Kidney capillary endothelial cell (primary cell): ENCODE results near the gene RSBN1.

Experiments used
- DNase-seq: peaks from one replicate; pipeline ENCODE4 v3.0.0-alpha.2; 2018; ENCODE audit warnings: low spot score

The RSBN1 gene

GRCh38 chr1:113812661-113813135 is 422 bp upstream of the RSBN1 start:
- DNase-seq: no peak

GRCh38 chr1:113811156-113811887 is 954 bp downstream of the RSBN1 start:
- DNase-seq: peak; percentile 27

DNA sequence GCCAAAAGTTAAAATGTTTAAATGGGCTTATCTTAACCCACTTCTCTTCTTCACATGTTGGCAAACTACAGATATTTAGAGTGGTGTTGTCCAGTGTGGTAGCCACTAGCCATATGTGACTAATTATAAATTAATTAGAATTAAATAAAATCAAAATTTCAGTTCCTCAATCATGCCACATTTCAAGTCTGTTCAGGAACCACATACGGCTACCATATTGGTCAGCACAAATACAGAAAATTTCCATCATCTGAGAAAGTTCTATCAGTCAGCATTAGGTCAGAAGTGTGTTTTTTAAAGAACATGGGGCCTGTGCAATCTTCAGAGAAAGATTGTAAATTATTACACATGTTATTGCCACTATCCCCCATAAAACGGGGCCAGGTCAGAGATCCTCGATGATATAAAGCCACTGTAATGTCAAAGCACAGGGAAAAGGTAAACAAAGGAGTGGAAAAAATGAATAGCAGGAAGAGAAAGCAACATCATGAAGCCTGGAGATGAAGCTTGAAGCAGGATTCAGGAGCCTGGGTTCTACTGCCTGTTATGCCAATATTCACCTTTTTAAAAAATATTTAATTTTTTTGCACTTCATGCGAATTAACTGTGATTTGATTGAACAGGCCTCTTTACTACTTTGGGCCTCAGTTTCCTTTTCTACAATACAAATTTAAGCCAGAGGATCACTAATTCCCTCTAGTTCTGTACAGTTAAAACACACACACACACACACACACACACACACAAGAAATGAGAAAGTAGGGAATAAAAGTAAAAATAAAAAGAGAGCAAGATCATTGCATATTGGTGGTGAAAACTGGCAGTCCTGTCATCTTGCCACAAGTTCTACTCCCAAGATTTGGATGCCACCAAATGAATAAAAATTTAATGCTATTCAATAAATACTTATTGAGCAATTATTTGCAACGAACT is 2.3 kb downstream of the RSBN1 start:
- no peak for DNase-seq

GRCh38 chr1:113808450-113809195 is 3.7 kb downstream of the RSBN1 start:
- DNase-seq: no peak

DNA sequence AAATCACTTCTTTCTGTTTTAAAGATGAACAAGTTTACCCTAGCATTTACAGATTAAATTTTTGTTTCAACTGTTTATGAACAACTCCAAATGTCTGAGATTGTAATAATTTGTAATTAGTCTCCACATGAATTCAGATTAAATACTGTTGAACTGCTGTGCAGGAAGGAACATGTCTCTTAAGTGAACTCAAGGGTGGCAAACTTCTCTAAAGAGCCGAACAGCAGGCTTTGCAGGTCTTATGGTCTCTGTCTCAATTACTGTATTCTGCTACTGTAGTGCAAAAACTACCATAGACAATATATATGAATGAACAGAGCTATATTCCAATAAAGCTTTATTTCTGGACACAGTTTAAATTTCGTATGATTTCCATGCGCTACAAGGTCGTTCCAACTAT is 6.6 kb downstream of the RSBN1 start:
- DNase-seq: no peak

DNA sequence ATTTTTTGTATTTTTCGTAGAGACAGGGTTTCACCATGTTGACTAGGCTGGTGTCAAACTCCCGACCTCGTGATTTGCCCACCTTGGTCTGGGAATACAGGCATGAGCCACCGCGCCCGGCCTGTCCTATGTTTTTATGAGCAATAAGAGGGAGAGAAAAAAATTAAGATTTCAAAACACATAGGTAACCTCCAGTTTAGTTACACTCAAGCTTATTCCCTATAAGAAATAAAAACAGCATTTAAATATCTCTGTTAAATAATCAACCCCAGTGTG is 7.1 kb downstream of the RSBN1 start:
- no peak for DNase-seq

GRCh38 chr1:113804421-113805255 is 7.6 kb downstream of the RSBN1 start:
- peak; percentile 46 for DNase-seq

DNA sequence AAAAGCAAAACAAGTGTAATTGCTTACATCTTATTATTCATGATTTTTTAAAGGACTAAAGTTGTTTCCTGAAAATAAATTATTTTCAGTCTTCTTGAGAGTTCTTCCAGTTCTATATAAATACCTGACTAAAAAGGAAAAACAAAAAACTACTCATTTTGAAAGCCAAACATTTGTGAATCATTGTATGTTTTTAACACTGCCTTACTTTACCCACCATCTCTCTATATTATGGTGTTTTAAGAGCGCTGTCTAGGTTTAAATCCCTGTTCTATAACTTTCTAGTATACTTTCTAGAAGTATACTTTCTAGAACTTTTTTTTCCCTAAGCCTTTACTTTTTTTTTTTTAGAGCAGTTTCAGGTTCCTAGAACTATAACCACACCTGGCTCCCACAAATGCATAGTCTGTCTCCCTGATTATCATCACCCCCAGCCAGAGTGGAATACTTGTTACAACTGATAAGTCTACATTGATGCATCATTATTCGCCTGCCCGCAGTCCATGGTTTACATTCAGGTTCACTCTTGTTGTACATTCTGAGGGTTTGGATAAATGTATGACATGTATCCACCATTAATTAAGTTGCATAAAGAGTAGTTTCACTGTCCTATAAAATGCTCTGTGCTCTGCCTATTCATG is 9.8 kb downstream of the RSBN1 start:
- DNase-seq: no peak

DNA sequence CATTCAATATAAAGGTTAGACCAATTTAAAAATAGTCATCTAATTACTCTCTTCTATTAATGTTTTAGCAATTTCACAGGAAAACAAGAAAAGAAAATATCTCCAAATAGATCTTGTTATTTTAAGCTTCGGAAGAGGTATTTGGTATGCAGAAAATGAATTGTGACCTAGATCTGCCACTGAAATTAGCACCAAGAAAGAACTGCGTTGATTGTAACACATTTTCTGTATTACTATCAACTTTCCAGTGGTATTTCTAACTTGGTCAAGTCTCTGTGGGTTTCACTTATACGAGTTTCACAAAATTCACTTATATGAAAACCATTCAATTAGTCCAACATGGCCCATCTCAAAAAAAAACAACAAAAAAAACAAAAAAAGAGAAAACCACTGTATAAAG is 11.8 kb downstream of the RSBN1 start:
- DNase-seq: no peak

- DNase-seq: no peak
These were observed 14.8 kb downstream of the RSBN1 start for GRCh38 chr1:113797472-113797871.

GRCh38 chr1:113793878-113794834 is 18.1 kb downstream of the RSBN1 start:
- no peak for DNase-seq

- no peak for DNase-seq
These were observed 19.3 kb downstream of the RSBN1 start for GRCh38 chr1:113792986-113793385.

DNA sequence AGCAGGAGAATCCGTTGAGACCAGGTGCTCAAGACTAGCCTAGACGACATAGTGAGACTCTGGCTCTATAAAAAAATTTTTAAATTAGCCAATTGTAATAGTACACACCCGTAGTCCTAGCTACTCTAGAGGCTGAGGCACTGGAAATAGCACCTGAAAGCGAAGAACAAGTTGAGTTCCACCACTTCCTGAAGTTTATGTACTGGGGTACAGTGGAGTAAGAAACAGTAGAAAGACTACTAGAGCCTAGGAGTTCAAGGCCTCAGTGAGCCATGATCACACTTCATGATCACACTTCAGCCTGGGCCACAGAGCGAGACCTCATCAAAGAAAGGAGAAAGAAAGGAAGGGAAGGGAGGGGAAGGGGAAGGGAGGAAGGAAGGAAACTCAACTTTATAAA is 19.8 kb downstream of the RSBN1 start:
- DNase-seq: no peak

GRCh38 chr1:113788802-113789201 is 23.5 kb downstream of the RSBN1 start:
- DNase-seq: no peak

- DNase-seq: no peak
These were observed 24.6 kb downstream of the RSBN1 start for GRCh38 chr1:113787663-113788062.

GRCh38 chr1:113786069-113786468 is 26.2 kb downstream of the RSBN1 start:
- DNase-seq: no peak

GRCh38 chr1:113784104-113784779 is 28.0 kb downstream of the RSBN1 start:
- no peak for DNase-seq

GRCh38 chr1:113783254-113784103 is 28.8 kb downstream of the RSBN1 start:
- no peak for DNase-seq

- DNase-seq: no peak
These were observed 29.9 kb downstream of the RSBN1 start for GRCh38 chr1:113782406-113782805.
